WERI-Rb-1 (cell line): ENCODE data around the gene RNF113B.
A peak's percentile ranks its signal among the peaks of the same experiment; 100 is the strongest.

ENCODE experiments used
- DNase-seq: peaks from one replicate; pipeline ENCODE4 v3.0.0-alpha.2; 2020
- H3K27ac ChIP-seq: fragments of 250-450 bp; sonication (Bioruptor Pico); 2 replicates; pipeline ENCODE4 v1.5.1; 2020; ENCODE audit warnings: mild to moderate bottlenecking, moderate library complexity
- H3K27me3 ChIP-seq: fragments of 250-450 bp; sonication (Bioruptor Pico); 2 replicates; pipeline ENCODE4 v1.5.1; 2021; ENCODE audit warnings: mild to moderate bottlenecking, low read depth, moderate library complexity; ENCODE audit not compliant: insufficient read depth, severe bottlenecking
- H3K36me3 ChIP-seq: fragments of 250-450 bp; sonication (Bioruptor Pico); 2 replicates; pipeline ENCODE4 v1.5.1; 2020; ENCODE audit warnings: mild to moderate bottlenecking, moderate library complexity
- H3K4me3 ChIP-seq: 2 replicates; pipeline ENCODE4 v1.5.1; 2011; ENCODE audit warnings: low read depth, mild to moderate bottlenecking, control low read depth, low read length
- H3K9me3 ChIP-seq: fragments of 250-450 bp; sonication (Bioruptor Pico); 2 replicates; pipeline ENCODE4 v1.5.1; 2021; ENCODE audit warnings: mild to moderate bottlenecking, moderate library complexity; ENCODE audit not compliant: severe bottlenecking
- CTCF ChIP-seq: IDR thresholded peaks from 2 replicates; pipeline ENCODE4 v1.5.1; 2011; ENCODE audit warnings: low read depth, mild to moderate bottlenecking, control low read depth, inconsistent platforms, low read length

Gene RNF113B

GRCh38 chr13:98158172-98158899 is 18.7 kb downstream of the RNF113B start:
- Histone ChIP-seq H3K4me3 (no peak overlapping the region), H3K9me3 (no peaks in the 10 kb centered on the region), H3K27me3 (no peaks in the 10 kb centered on the region), H3K36me3 (peaks cover 43% of the 10 kb centered on the region), H3K27ac (peak overlapping the region; percentile 48)
- DNase-seq = no peak
- no peak for TF ChIP-seq CTCF

GRCh38 chr13:98157609-98158008 is 19.5 kb downstream of the RNF113B start:
- H3K4me3 ChIP-seq = no peak overlapping the region
- TF ChIP-seq CTCF = no peak
- no peaks in the 10 kb centered on the region for H3K27me3 ChIP-seq
- no peaks in the 10 kb centered on the region for H3K9me3 ChIP-seq
- peaks cover 40% of the 10 kb centered on the region for H3K36me3 ChIP-seq
- DNase-seq = no peak
- H3K27ac ChIP-seq = peak overlapping the region; percentile 42

- TF ChIP-seq CTCF = no peak
Measured at GRCh38 chr13:98157188-98157587, 19.9 kb downstream of the RNF113B start.

GRCh38 chr13:98156259-98156658 is 20.8 kb downstream of the RNF113B start:
- Histone ChIP-seq H3K27ac (peak overlapping the region; percentile 42; the same call in 1 of the 2 replicates), H3K36me3 (peaks cover 33% of the 10 kb centered on the region), H3K27me3 (no peaks in the 10 kb centered on the region), H3K9me3 (no peaks in the 10 kb centered on the region), H3K4me3 (no peak overlapping the region)
- no peak for DNase-seq
- TF ChIP-seq CTCF = no peak

More at GRCh38 chr13:98157188-98157587, 19.9 kb downstream of the RNF113B start:
- Histone ChIP-seq H3K36me3 (peaks cover 36% of the 10 kb centered on the region), H3K4me3 (no peak overlapping the region), H3K27me3 (no peaks in the 10 kb centered on the region), H3K27ac (peak overlapping the region; percentile 42), H3K9me3 (no peaks in the 10 kb centered on the region)
- peak; percentile 79 for DNase-seq

- no peak for TF ChIP-seq CTCF
- no peak overlapping the region for H3K4me3 ChIP-seq
- H3K27me3 ChIP-seq = no peaks in the 10 kb centered on the region
- no peak for DNase-seq
- peaks cover 35% of the 10 kb centered on the region for H3K36me3 ChIP-seq
- no peak overlapping the region for H3K27ac ChIP-seq
- H3K9me3 ChIP-seq = no peaks in the 10 kb centered on the region
Measured at GRCh38 chr13:98155475-98156109, 21.5 kb downstream of the RNF113B start.
